CD14-positive monocyte (primary cell): ENCODE results near the gene SNAP47. TPM values are rescaled to one million over a fixed set of nuclear protein-coding genes. Genes with fewer than 3 reads are reported as not detected.
A peak's percentile ranks its signal among the peaks of the same experiment; 100 is the strongest.

Experiments
- DNase-seq, 3 donors: peaks; one replicate each; pipeline ENCODE4 v3.0.0-alpha.2; 2011 to 2022
- H2AFZ ChIP-seq: 2 replicates; pipeline ENCODE4 v1.6.0; 2012; ENCODE audit warnings: mild to moderate bottlenecking, low read depth, low read length, inconsistent platforms; ENCODE audit not compliant: insufficient read depth, poor library complexity, severe bottlenecking
- H3K27ac ChIP-seq, 2 donors: 1 replicate in 1 of 2; 2 replicates in 1 of 2; pipeline ENCODE4 v1.5.1; 2012 to 2013; ENCODE audit warnings: low read length in 2 of 2, control low read depth in 1 of 2, inconsistent platforms in 1 of 2, low read depth in 1 of 2, mild to moderate bottlenecking in 1 of 2
- H3K27me3 ChIP-seq, 2 donors: one replicate each; pipeline versions ENCODE4 v1.6.0 to v1.6.1; 2011 to 2013; ENCODE audit warnings: low read length in 2 of 2; ENCODE audit not compliant: control insufficient read depth in 2 of 2, insufficient read depth in 2 of 2
- H3K36me3 ChIP-seq, 2 donors: replicated peaks in 1 of 2; 1 replicate in 1 of 2; 2 replicates in 1 of 2; pipeline versions ENCODE4 v1.5.1 to v1.6.1; 2012 to 2013; ENCODE audit warnings: low read length in 2 of 2, control low read depth in 1 of 2, inconsistent platforms in 1 of 2, mild to moderate bottlenecking in 1 of 2; ENCODE audit not compliant: insufficient read depth in 2 of 2, control insufficient read depth in 1 of 2
- H3K4me1 ChIP-seq, 2 donors: 1 replicate in 1 of 2; 2 replicates in 1 of 2; pipeline versions ENCODE4 v1.5.1 to v1.6.1; 2012 to 2013; ENCODE audit warnings: low read length in 2 of 2, control low read depth in 1 of 2, inconsistent platforms in 1 of 2, mild to moderate bottlenecking in 1 of 2, moderate library complexity in 1 of 2; ENCODE audit not compliant: insufficient read depth in 2 of 2, control insufficient read depth in 1 of 2
- H3K4me2 ChIP-seq: replicated peaks from 2 replicates; pipeline ENCODE3; 2012; ENCODE audit warnings: low read length, moderate library complexity, mild to moderate bottlenecking; ENCODE audit not compliant: poor library complexity, severe bottlenecking; ENCODE audit errors: extremely low read depth
- H3K4me3 ChIP-seq, 3 experiments: fragments of 200-600 bp in 1 of 3; sonication (generic) in 1 of 3; replicated peaks in 1 of 3; 1 replicate in 2 of 3; 2 replicates in 1 of 3; pipeline ENCODE4 v1.5.1; 2011 to 2013; ENCODE audit warnings: low read length in 3 of 3, mild to moderate bottlenecking in 3 of 3, control low read depth in 2 of 3, low read depth in 2 of 3, inconsistent platforms in 1 of 3, moderate library complexity in 1 of 3
- H3K79me2 ChIP-seq: 2 replicates; pipeline ENCODE4 v1.6.0; 2012; ENCODE audit warnings: mild to moderate bottlenecking, control low read depth, inconsistent platforms, low read length, moderate library complexity; ENCODE audit not compliant: insufficient read depth
- H3K9ac ChIP-seq: 2 replicates; pipeline ENCODE4 v1.6.0; 2017; ENCODE audit warnings: low read length, mild to moderate bottlenecking; ENCODE audit not compliant: insufficient read depth, poor library complexity, severe bottlenecking
- H3K9me3 ChIP-seq, 2 donors: replicated peaks in 1 of 2; 1 replicate in 1 of 2; 2 replicates in 1 of 2; pipeline versions ENCODE4 v1.5.1 to v1.6.1; 2012 to 2013; ENCODE audit warnings: low read length in 2 of 2, control low read depth in 1 of 2; ENCODE audit not compliant: control insufficient read depth in 1 of 2, insufficient read depth in 1 of 2
- H4K20me1 ChIP-seq: 2 replicates; pipeline ENCODE4 v1.6.0; 2012; ENCODE audit warnings: mild to moderate bottlenecking, low read length, control low read depth, moderate library complexity; ENCODE audit not compliant: insufficient read depth
- H3K27ac Mint-ChIP-seq, 7 donors: one replicate each; pipeline ENCODE4 v1.8.0; 2020; ENCODE audit warnings: mild to moderate bottlenecking in 7 of 7, mixed read lengths in 7 of 7, moderate library complexity in 6 of 7, inconsistent platforms in 2 of 7
- H3K27me3 Mint-ChIP-seq, 3 donors: one replicate each; pipeline ENCODE4 v1.8.0; 2021 to 2022; ENCODE audit warnings: low read depth in 3 of 3, mild to moderate bottlenecking in 3 of 3, mixed read lengths in 3 of 3, moderate library complexity in 3 of 3, inconsistent platforms in 1 of 3
- H3K36me3 Mint-ChIP-seq, 2 donors: one replicate each; pipeline ENCODE4 v1.8.0; 2020; ENCODE audit warnings: mixed read lengths in 2 of 2, inconsistent platforms in 1 of 2, mild to moderate bottlenecking in 1 of 2
- H3K4me1 Mint-ChIP-seq: one replicate; pipeline ENCODE4 v1.8.0; 2020; ENCODE audit warnings: mild to moderate bottlenecking, mixed read lengths
- H3K4me3 Mint-ChIP-seq, 2 donors: one replicate each; pipeline ENCODE4 v1.8.0; 2020; ENCODE audit warnings: mild to moderate bottlenecking in 2 of 2, mixed read lengths in 2 of 2, moderate library complexity in 1 of 2
- H3K9me3 Mint-ChIP-seq, 7 donors: one replicate each; pipeline ENCODE4 v1.8.0; 2020 to 2022; ENCODE audit warnings: mixed read lengths in 7 of 7, mild to moderate bottlenecking in 6 of 7, moderate library complexity in 6 of 7, inconsistent platforms in 2 of 7
- WGBS: methylation state at CpG from one replicate; pipeline ENCODE4 v1.1.5; 2013; ENCODE audit warnings: missing lambda C conversion rate; ENCODE audit not compliant: insufficient coverage; 5-methylcytosine and 5-hydroxymethylcytosine counted together
- intact Hi-C, 2 donors: fragments of 100-400 bp; cut with micrococcal nuclease; formaldehyde crosslinking; loops; one replicate each; pipeline versions ENCODE4 v1.15.0 to v1.15.1; 2023
- polyA plus RNA-seq, 3 donors: library from polyadenylated mRNA; depleted of rRNA in 1 of 3; unstranded in 2 of 3; stranded (reverse) in 1 of 3; fragments of 300-500 nt in 2 of 3; fragments of >200 nt in 1 of 3; fragmentation: Illumina TruSeq in 2 of 3; gene quantifications; 1 replicate in 2 of 3; 2 replicates in 1 of 3; pipeline ENCODE4 v1.2.3, GENCODE V29; 2012 to 2021
- TF ChIP-seq, protein P1 (sequence below): fragments of 200-600 bp; IDR thresholded peaks from one replicate; pipeline ENCODE4 v1.8.0; 2022; ENCODE audit warnings: antibody characterized with exemption, mild to moderate bottlenecking

The SNAP47 gene
- polyA plus RNA-seq, 3 donors: 15.4 to 25.0 (median 20.5) TPM

- Mint-ChIP-seq H3K9me3 (peaks cover 0 to 3% (median 0%) of the 10 kb centered on the region in 7 donors), H3K27ac (no peak overlapping the region), H3K27me3 (peaks cover 29 to 32% (median 30%) of the 10 kb centered on the region in 3 donors), H3K4me3 (no peak overlapping the region), H3K4me1 (peaks cover 16% of the 10 kb centered on the region), H3K36me3 (no peaks in the 10 kb centered on the region)
- no peak overlapping the region for H3K4me3 ChIP-seq
- peaks cover 4 to 33% of the 10 kb centered on the region in 2 donors for H3K27me3 ChIP-seq
- no peak overlapping the region for H3K4me2 ChIP-seq
- no peaks in the 10 kb centered on the region for H4K20me1 ChIP-seq
- H3K9ac ChIP-seq: no peak overlapping the region
- intact Hi-C loops: no loop called here
- 97% methylated on average over 3 of the region's 4 CpGs for WGBS
- no peak overlapping the region for H3K27ac ChIP-seq
- H3K36me3 ChIP-seq: no peaks in the 10 kb centered on the region
- no peak for DNase-seq
- H2AFZ ChIP-seq: no peak overlapping the region
- no peaks in the 10 kb centered on the region for H3K79me2 ChIP-seq
- TF ChIP-seq, protein P1, sequence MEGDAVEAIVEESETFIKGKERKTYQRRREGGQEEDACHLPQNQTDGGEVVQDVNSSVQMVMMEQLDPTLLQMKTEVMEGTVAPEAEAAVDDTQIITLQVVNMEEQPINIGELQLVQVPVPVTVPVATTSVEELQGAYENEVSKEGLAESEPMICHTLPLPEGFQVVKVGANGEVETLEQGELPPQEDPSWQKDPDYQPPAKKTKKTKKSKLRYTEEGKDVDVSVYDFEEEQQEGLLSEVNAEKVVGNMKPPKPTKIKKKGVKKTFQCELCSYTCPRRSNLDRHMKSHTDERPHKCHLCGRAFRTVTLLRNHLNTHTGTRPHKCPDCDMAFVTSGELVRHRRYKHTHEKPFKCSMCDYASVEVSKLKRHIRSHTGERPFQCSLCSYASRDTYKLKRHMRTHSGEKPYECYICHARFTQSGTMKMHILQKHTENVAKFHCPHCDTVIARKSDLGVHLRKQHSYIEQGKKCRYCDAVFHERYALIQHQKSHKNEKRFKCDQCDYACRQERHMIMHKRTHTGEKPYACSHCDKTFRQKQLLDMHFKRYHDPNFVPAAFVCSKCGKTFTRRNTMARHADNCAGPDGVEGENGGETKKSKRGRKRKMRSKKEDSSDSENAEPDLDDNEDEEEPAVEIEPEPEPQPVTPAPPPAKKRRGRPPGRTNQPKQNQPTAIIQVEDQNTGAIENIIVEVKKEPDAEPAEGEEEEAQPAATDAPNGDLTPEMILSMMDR: no peak
- H3K9me3 ChIP-seq: peaks cover 0 to 3% of the 10 kb centered on the region in 2 donors
- H3K4me1 ChIP-seq: peaks cover 19 to 23% of the 10 kb centered on the region in 2 donors
Observed at GRCh38 chr1:227790868-227791267, 55.6 kb downstream of the SNAP47 start.

- TF ChIP-seq, protein P1: no peak
- peaks cover 1 to 25% of the 10 kb centered on the region in 2 donors for H3K27me3 ChIP-seq
- no peak overlapping the region for H3K4me2 ChIP-seq
- no peak overlapping the region for H3K9ac ChIP-seq
- H3K79me2 ChIP-seq: no peaks in the 10 kb centered on the region
- H3K27ac Mint-ChIP-seq: peak overlapping the region in 1 of 7 donors; percentile 1
- H3K9me3 ChIP-seq: peaks cover 0 to 1% of the 10 kb centered on the region in 2 donors
- no peak for DNase-seq
- no peak overlapping the region for H3K27ac ChIP-seq
- intact Hi-C loops: no loop called here
- H4K20me1 ChIP-seq: no peaks in the 10 kb centered on the region
- peaks cover 0 to 1% (median 0%) of the 10 kb centered on the region in 7 donors for H3K9me3 Mint-ChIP-seq
- peaks cover 14% of the 10 kb centered on the region for H3K4me1 Mint-ChIP-seq
- H3K4me3 ChIP-seq: no peak overlapping the region
- peaks cover 23 to 25% (median 23%) of the 10 kb centered on the region in 3 donors for H3K27me3 Mint-ChIP-seq
- H3K36me3 ChIP-seq: no peaks in the 10 kb centered on the region
- H3K4me3 Mint-ChIP-seq: no peak overlapping the region
- 100% methylated on average over 4 of the region's 6 CpGs for WGBS
- H3K36me3 Mint-ChIP-seq: no peaks in the 10 kb centered on the region
- peaks cover 18% of the 10 kb centered on the region in 2 donors for H3K4me1 ChIP-seq
- no peak overlapping the region for H2AFZ ChIP-seq
Observed at GRCh38 chr1:227791425-227792143, 56.3 kb downstream of the SNAP47 start.
